ENCODE data around the gene RARS1.
"Not testable (repeated sequence)": the region's sequence is repeated elsewhere in the genome, so short reads cannot be mapped to it uniquely, and the experiment has no call there.

Gene RARS1

DNA sequence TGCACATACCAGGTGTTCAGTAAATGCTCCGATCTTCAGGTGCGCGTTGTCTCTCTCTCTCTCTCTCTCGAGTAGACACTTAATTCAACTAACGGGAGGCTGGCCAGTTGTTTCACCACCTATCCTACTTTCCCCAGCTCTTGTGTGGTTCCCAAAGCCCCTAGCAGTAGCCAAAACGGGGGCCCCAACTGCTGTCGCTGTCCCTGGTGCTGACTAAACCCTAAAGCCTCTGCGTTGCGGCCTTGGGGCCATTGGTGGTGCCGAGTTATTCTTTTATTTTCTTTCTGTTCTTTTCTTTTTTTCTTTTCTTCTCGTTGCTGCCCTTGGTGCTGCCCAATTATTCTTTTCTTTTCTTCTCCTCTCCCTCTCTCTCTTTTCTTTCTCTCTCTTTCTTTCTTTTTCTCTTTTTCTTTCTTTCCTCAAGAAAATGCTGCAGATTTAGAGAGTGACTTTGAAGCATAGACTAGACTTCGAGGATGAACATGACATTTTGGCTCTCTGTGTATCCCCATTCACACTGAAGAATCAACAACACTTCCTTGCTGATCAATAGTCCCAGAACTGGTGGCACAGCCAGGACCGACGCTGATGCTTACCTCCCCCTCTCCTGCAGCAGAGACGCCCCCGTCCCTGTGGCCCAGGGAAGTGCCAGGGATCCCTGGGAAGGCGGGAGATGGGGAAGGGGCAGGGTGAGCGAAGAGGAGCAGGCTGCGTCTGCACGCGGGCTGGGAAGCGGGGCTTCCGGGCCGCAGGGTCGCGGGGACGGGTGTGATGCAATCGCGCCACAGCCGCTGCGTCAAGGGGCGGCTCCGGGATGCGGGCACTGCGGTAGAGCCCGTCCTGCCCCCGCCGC, 42.5 kb downstream of the RARS1 start, which contains the start of gene FBLL1:
Gene FBLL1, plus strand, starts transcription at position 785 of the 853 bp plus-strand sequence. CDS start 200 bp downstream, outside the sequence.
- Mint-ChIP-seq H3K36me3 (peaks cover 6% of the 10 kb centered on the region), H3K9me3 (peaks cover 4% of the 10 kb centered on the region), H3K4me1 (peaks cover 15% of the 10 kb centered on the region), H3K4me3 (peak within 1 kb of the TSS; percentile 83), H3K27me3 (peaks cover 44% of the 10 kb centered on the region), H3K27ac (no peak within 1 kb of the TSS)
- peak; percentile 8 for ATAC-seq

DNA sequence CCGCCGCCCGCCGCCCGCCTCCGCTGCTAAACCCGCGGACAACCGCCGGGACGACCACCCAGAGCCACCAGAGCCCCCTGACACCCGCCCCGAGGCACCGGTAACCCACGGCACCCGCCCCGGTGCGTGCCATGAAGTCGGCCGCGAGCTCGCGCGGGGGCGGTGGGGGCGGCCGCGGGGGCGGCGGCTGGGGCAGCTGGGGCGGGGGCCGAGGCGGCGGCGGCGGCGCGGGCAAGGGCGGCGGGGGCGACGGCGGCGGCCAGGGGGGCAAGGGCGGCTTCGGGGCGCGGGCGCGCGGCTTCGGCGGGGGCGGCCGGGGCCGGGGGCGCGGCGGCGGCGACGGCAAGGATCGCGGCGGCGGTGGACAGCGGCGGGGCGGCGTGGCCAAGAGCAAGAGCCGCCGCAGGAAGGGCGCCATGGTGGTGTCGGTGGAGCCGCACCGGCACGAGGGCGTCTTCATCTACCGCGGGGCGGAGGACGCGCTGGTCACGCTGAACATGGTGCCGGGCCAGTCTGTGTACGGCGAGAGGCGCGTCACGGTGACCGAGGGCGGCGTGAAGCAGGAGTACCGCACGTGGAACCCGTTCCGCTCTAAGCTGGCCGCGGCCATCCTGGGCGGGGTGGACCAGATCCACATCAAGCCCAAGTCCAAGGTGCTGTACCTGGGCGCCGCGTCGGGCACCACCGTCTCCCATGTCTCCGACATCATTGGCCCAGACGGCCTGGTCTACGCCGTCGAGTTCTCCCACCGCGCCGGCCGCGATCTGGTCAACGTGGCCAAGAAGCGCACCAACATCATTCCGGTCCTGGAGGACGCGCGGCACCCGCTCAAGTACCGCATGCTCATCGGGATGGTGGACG, 43.3 kb downstream of the RARS1 start:
- Mint-ChIP-seq H3K9me3 (peaks cover 4% of the 10 kb centered on the region), H3K4me3 (peak overlapping the region; percentile 50), H3K27me3 (peaks cover 44% of the 10 kb centered on the region), H3K36me3 (peaks cover 6% of the 10 kb centered on the region), H3K4me1 (peaks cover 15% of the 10 kb centered on the region), H3K27ac (no peak overlapping the region)
- peak; percentile 17 for ATAC-seq

DNA sequence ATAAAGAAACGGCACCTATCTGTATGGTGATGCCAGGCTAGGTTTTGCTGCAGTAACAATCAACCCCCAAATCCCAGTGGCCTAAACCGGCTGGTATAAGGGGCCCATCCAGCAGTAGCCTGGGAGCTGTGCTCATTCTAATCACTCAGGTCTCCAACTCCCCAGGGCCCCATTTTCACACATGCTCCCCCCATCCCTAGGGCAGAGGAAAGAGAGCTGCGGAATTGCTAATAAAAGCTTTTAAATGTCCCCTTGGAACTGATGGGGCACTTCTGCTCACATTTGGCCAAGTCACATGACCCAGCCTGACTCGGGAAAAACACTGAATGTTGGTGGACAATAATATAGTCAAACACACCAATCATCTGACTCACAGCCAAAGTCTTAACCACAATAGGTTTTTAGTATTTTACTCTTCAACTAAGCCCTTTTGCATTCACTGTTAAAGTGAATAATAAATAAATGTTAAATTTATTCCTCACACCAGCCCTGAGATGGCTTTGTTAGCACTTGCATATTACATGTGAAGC, 44.4 kb downstream of the RARS1 start:
- no peak for ATAC-seq

DNA sequence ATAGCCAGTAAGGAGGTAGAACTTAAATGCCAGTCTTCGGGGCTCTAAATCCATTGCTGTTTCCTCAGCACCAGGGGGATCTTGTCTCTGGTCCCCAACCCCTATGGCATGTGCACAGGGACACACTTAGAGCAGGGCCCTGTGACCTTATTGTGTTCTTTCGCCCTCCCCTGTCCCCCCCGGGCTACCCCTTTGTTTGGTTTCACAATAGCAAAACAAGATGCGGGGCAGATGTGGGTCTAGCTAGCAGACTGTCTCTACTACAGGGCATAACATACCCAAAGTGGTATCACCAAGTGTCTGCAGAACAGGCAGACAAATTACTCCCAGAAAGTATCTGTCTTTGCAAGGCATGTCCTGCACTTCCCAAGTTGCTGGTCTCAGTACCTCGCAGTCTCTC, 44.9 kb downstream of the RARS1 start:
- no peak for ATAC-seq
- Mint-ChIP-seq H3K27me3 (peaks cover 44% of the 10 kb centered on the region), H3K4me3 (no peak overlapping the region), H3K4me1 (peaks cover 15% of the 10 kb centered on the region), H3K36me3 (peaks cover 6% of the 10 kb centered on the region), H3K27ac (no peak overlapping the region), H3K9me3 (peaks cover 4% of the 10 kb centered on the region)

More for the DNA sequence above, 44.4 kb downstream of the RARS1 start:
- Mint-ChIP-seq H3K4me3 (peak overlapping the region; percentile 50), H3K4me1 (peaks cover 15% of the 10 kb centered on the region), H3K27me3 (peaks cover 44% of the 10 kb centered on the region), H3K27ac (no peak overlapping the region), H3K36me3 (peaks cover 6% of the 10 kb centered on the region), H3K9me3 (peaks cover 4% of the 10 kb centered on the region)

DNA sequence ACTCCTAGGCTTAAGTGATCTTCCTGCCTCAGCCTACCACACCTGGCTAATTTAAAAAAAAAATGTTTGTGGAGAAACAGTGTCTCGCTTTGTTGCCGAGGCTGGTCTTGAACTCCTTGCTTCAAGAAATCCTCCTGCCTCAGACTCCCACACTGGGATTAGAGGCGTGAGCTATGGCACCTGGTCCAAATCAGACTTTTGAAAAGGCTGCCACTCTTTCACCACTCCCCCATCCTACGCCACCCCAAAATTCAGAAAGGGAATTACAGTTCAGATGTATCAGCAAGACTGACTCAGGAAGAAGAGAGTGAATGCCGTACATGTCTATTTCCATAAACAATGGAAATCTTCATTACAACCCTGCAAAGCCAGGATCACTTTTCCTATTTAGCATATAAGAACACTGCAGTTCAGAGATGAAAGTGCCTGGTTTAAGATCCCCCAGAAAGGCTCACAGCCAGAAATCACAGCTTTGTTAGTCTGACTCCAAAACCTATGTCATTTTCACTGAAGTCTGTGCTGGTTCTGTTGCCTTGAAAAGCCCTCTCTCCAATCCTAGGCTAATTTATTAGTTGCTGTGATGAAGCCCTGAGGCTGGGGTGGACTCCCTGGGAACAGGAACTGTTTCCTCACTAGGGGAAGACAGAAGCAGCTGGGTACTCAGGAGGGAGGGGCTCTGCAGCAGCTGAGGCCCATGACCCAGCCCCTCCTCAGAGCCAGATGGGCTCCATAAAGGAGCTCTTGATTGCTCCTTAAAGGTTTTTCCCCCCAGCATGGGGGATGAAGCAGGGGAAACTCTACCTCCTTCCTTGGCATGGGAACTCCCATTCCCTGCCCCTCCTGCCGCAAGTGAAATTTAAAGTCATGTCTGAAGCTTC, 46.0 kb downstream of the RARS1 start:
- ATAC-seq = no peak
- Mint-ChIP-seq H3K27me3 (peaks cover 44% of the 10 kb centered on the region), H3K36me3 (peaks cover 6% of the 10 kb centered on the region), H3K4me3 (no peak overlapping the region), H3K9me3 (peaks cover 4% of the 10 kb centered on the region), H3K27ac (no peak overlapping the region), H3K4me1 (peaks cover 15% of the 10 kb centered on the region)

DNA sequence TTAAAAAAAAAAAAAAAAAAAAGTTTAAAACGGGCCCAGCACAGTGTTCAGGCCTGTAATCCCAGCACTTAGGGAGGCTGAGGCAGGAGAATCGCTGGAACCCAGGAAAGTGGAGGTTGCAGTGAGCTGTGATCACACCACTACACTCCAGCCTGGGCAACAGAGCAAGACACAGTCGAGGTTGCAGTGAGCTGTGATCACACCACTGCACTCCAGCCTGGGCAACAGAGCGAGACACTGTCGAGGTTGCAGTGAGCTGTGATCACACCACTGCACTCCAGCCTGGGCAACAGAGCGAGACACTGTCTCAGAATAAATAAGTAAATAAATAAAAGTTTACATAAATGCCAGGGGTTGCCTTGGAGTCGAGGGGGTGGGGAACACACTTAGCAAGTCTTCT, 48.1 kb downstream of the RARS1 start:
- not testable (repeated sequence) for H3K36me3 Mint-ChIP-seq, H3K9me3 Mint-ChIP-seq, ATAC-seq, H3K27ac Mint-ChIP-seq, H3K4me1 Mint-ChIP-seq, H3K4me3 Mint-ChIP-seq
- H3K27me3 Mint-ChIP-seq = peaks cover 29% of the 10 kb centered on the region

DNA sequence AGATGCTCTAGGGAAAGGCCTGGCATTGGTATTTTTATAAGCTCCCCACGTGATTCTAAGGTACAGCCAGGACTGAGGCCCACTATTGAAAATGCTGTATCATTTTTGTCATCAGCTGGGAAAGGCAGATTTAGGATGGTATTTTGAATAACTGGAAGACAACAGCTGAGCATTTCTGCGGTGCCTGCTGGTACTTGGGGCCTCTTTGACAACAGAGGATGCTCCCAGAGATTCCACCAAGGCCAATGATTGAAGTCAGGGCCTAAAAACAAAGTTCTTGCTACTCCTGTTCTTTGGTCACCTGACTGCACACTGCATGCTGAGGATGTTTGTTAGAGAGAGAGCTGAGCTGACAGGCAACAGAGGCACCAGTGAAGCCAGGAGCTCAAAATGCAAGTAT, 50.9 kb downstream of the RARS1 start:
- H3K27me3 Mint-ChIP-seq = peaks cover 10% of the 10 kb centered on the region
- H3K9me3 Mint-ChIP-seq = no peaks in the 10 kb centered on the region
- no peak for ATAC-seq
- no peaks in the 10 kb centered on the region for H3K4me1 Mint-ChIP-seq
- no peaks in the 10 kb centered on the region for H3K36me3 Mint-ChIP-seq
- no peak overlapping the region for H3K4me3 Mint-ChIP-seq
- no peak overlapping the region for H3K27ac Mint-ChIP-seq

DNA sequence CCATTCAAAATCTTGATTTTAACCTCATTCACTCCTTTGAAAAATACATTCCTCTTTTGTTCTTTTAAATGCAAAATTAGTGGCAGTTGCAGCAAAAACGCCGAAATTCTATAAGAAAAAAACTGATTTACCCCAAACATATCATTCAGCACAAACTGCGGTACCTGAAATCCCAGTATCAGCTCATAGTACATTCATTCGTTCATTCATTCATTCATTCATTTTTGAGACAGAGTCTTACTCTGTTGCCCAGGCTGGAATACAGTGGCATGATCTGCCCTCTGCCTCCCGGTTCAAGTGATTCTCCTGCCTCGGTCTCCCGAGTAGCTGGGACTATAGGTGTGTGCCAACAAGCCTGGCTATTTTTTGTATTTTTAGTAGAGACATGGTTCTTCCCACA, 63.3 kb downstream of the RARS1 start:
- ATAC-seq = no peak
- peaks cover 50% of the 10 kb centered on the region for H3K36me3 Mint-ChIP-seq
- peaks cover 8% of the 10 kb centered on the region for H3K9me3 Mint-ChIP-seq
- no peaks in the 10 kb centered on the region for H3K27me3 Mint-ChIP-seq
- no peak overlapping the region for H3K4me3 Mint-ChIP-seq
- H3K4me1 Mint-ChIP-seq = no peaks in the 10 kb centered on the region
- H3K27ac Mint-ChIP-seq = no peak overlapping the region

DNA sequence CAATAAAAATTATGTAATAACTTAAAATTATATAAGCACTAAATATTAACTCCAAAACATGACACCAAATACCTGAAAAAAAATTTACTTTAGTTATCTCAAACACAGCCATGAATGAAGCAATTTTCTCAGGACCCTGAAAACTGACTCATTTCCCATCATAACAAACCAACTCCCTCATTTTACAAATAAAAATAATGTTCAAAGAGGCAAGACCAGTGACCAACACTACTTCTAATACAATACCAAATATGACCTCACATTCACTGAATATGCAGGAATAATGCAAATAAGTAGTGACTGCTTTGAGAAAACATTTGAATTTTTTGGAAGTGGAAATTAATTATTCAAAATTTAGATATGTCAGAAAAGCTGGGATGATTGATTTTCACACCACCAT, 64.4 kb downstream of the RARS1 start:
- H3K4me3 Mint-ChIP-seq = no peak overlapping the region
- H3K36me3 Mint-ChIP-seq = peaks cover 46% of the 10 kb centered on the region
- H3K4me1 Mint-ChIP-seq = no peaks in the 10 kb centered on the region
- ATAC-seq = no peak
- H3K27me3 Mint-ChIP-seq = no peaks in the 10 kb centered on the region
- H3K9me3 Mint-ChIP-seq = peaks cover 2% of the 10 kb centered on the region
- no peak overlapping the region for H3K27ac Mint-ChIP-seq

DNA sequence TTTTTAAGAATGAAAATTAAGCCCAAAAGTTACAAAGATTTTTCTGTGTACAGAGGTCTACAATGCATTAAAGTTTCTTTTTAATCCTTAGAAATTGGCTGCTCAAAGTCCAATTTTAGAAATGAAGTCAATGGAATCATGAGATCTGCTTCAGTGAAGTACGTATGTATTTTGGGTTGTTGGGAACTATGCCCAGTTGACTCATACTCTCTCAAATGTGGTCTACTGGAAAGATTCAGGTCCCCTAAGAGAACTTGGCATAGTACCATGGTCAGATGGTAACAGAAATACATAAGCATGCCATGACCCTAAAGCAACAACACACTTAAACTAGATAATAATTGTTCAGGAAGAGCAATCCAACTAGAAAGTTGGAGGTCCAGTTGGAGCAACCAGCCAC, 65.9 kb downstream of the RARS1 start:
- Mint-ChIP-seq H3K27ac (no peak overlapping the region), H3K36me3 (peaks cover 58% of the 10 kb centered on the region), H3K4me1 (no peaks in the 10 kb centered on the region), H3K4me3 (no peak overlapping the region), H3K9me3 (peaks cover 2% of the 10 kb centered on the region), H3K27me3 (no peaks in the 10 kb centered on the region)
- no peak for ATAC-seq

DNA sequence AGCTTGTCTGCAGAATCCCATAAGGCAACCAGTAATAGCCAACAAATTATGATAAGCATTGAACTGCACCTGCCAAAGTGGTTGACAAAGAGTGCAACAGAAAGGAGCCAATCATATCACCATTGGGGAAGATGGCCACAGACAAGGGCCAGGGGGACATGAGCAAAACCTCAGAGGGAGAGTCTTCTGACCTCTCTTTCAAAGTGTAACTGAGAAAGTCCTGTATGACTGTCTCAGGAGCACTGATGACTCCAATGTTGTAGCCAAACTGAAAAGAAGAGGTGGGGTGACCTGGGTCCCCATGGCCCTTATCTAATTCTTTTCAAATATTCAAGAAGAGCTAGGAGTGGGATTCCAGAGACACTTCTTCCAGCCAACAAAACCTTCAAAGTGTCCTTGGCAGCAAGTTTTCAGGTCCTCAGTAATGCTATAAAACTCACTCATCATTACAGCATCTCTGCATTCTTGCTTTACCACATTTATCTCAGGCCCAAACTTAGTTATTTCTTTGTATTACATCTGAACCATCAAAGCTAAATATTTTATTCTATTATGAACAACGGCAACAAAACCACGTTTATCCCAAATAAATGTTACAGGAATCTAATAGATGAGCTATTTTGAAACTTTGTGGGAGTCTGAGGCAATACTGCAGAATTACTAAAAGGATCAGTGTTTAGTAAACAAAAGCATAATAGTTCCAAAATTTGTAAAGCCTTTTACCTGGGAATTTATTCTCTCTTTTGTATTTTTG, 67.3 kb downstream of the RARS1 start:
- Mint-ChIP-seq H3K27me3 (no peaks in the 10 kb centered on the region), H3K4me1 (no peaks in the 10 kb centered on the region), H3K36me3 (peaks cover 51% of the 10 kb centered on the region), H3K9me3 (no peaks in the 10 kb centered on the region), H3K27ac (no peak overlapping the region), H3K4me3 (no peak overlapping the region)
- ATAC-seq = no peak

DNA sequence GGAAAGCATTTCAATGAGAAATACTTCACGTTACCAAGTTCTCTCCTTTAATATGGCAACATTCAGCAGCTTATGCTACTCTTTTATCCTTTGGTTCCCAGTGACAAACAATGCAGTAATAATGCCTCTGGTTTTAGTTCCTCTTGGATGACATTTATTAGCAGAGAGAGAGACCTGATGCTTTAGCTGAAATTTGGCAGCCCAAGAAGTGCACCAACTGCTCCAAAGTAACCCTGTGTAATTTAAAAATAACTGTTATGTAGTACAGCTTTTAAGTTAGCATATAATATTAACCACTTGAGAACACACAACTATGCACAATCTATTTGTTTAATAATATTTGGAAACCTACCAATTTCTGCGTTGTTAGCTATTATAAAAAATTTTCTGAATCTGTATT, 71.1 kb downstream of the RARS1 start:
- Mint-ChIP-seq H3K27ac (no peak overlapping the region), H3K4me3 (no peak overlapping the region), H3K4me1 (no peaks in the 10 kb centered on the region), H3K9me3 (no peaks in the 10 kb centered on the region), H3K36me3 (peaks cover 46% of the 10 kb centered on the region), H3K27me3 (no peaks in the 10 kb centered on the region)
- no peak for ATAC-seq

DNA sequence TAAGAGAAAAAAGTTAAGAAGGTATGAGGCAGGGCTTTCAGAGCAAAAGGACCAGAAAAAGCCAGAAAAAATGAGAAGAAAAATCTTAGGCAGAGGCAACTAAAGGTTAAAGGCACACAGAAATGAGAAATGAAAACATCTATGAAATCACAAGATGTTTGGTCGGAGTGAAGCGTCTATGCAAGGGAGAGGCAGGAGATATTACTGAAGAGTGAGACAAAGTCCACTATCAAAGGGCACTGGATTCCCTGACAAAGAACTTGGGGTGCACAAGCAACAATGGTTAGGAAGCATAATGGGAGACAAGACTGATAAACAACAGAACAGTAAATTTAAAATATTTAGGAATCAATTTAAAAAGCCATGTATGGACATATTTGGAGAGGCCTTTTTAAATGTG, 76.0 kb downstream of the RARS1 start:
- no peak for ATAC-seq
- Mint-ChIP-seq H3K9me3 (no peaks in the 10 kb centered on the region), H3K36me3 (peaks cover 23% of the 10 kb centered on the region), H3K4me3 (no peak overlapping the region), H3K27me3 (no peaks in the 10 kb centered on the region), H3K4me1 (no peaks in the 10 kb centered on the region), H3K27ac (no peak overlapping the region)

DNA sequence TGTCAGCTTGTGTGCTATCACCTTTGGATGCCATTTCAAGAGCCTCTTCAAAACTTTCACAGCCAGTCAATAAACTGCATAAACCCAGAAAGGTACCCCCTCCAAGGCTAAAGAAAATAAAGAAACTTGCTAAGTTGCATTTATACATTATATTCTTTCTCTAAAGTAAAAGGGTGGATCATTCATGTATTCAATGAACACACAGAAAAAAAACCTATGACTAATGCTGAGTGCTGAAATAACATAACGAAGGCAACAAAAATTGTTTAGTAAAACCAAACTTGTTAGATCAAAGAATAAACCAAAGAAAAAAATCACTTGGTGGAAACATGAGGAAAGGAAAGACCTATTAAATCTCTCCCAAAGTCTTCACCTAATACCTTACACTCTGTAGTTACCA, 77.7 kb downstream of the RARS1 start:
- peaks cover 27% of the 10 kb centered on the region for H3K36me3 Mint-ChIP-seq
- H3K27me3 Mint-ChIP-seq = no peaks in the 10 kb centered on the region
- no peak overlapping the region for H3K4me3 Mint-ChIP-seq
- no peaks in the 10 kb centered on the region for H3K9me3 Mint-ChIP-seq
- H3K27ac Mint-ChIP-seq = no peak overlapping the region
- no peak for ATAC-seq
- no peaks in the 10 kb centered on the region for H3K4me1 Mint-ChIP-seq
